Measurements from ENCODE around the gene UNC45A.

- TF ChIP-seq EP300 (IDR thresholded peaks at IDR 0.05) (no peak), CTCF (IDR thresholded peaks at IDR 0.05) (no peak)
Observed at GRCh38 chr15:90959028-90959595, 24.0 kb downstream of the UNC45A start.
